ENCODE measurements around the gene SDHAF1.

DNA sequence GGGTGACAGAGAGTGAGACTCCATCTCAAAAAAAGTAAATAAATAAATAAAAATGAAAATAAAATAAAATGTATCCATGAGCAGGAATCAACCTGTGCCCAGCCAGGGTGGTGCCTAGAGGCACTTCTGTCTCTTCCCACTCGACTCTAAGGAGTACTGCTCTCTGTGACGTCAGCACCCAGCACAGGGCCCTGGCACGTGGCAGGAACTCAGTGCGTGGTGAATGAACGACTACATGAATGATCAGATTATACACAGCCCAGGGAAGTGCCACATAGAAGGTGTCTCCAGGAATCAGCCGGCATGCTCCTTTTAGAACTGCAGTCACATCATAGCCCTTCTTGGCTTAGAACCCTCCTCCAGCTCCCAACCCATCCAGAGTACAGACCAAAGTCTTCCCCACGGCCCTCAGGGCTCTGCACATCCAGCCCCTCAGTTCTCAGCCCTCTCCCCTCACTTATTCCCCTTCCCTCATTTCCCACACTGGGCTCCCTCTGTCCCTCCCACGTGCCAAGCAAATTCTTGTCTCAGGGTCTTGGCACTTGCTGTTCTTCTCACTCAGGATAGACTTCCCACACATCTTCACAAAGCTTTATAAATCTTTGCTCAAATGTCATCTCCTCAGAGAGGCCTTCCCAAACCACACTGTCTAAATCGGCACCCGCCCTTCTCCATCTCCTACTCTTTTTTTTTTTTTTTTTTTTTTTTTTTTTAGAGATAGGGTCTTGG lies 33.5 kb downstream of the SDHAF1 start:
- TF ChIP-seq POLR2A (IDR thresholded peaks at IDR 0.05; ENCODE audit: control extremely low read depth in 1 of 2, low read depth in 2 of 2, low read length in 2 of 2) (no peak), CTBP2 (IDR thresholded peaks at IDR 0.05; ENCODE audit: borderline replicate concordance, insufficient read depth, insufficient read length, low read length) (no peak)

Data from H1 (cell line).